GM19372 (cell line): Measurements from ENCODE around the gene CPE.
"Not testable (repeated sequence)": the region's sequence is repeated elsewhere in the genome, so short reads cannot be mapped to it uniquely, and the experiment has no call there.

ENCODE experiments used
- ATAC-seq: cut with Tn5 transposase; IDR thresholded peaks from one replicate; pipeline ENCODE4 v1.9.1; 2021; ENCODE audit warnings: mild to moderate bottlenecking, low read depth, moderate library complexity; ENCODE audit not compliant: unreplicated experiment

Gene CPE

DNA sequence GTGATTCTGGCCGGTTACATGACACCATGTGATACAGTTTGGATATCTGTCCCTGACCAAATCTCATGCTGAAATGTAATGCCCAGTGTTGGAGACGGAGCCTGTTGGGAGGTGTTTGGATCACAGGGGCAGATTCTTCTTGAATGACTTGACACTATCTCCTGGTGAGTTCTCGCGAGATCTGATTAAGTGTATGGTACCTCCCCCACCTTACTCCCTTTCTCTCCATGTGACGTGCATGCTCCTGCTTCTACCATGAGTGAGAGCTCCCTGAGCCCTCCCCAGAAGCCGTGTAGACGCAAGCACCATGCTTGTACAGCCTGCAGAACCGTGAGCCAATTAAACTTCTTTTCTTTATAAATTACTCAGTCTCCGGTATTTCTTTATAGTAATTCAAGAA is 23.6 kb downstream of the CPE start:
- ATAC-seq = no peak

DNA sequence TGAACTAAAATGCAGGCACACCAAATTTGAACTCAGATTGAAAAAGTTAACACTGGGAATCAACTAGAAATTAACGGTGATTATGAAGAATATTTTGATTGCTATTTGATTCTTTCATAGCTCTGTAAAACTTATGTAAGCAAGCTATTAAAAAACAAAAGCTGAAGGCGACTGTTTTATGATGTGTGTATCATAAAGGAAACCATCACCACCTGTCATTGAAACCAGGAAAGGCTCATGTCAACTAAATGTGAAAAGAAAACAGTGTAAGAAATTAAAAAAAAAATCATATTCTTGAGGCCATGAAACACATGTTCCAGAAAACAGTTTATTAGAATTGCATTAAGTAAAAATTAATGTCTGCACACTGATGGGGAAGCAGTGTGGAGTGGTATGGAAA is 24.2 kb downstream of the CPE start:
- ATAC-seq = no peak

DNA sequence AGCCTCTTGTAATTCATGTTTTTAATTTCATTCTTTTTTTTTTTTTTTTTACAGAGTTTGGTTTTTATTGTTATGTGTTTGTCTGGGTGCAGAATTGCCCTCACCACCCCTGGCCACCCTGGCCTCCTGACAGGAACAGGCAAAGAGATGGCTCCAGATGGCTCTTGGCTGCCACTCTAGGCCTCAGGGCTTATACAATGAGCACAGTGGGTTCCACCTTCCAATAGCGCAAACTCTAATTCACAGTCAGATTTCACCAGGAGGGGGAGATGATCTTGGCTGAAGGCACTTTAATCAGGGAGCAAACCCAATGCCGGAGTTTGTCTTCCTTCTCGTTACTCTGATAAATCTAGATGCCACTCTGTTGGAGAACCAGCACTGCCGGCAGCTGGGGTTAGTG is 24.8 kb downstream of the CPE start:
- ATAC-seq = no peak

DNA sequence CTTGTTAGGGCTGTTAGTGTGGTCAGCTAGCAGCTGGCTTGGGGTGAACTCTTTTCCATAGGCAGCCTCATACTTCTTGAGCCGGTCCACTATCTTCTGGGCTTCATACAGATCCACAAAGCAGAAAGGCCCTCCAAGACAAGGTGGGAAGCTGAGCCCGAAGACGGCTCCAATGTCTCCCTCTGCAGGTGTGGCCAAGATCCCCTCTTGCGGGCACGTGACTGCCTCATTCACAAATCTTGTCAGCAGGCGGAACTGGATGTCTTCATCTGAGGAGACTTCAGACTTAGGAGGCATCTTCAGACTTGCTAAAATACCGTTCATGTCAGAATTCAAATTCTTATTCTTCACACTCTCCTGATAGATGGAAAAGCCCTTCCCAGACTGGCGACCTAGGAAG is 25.3 kb downstream of the CPE start:
- no peak for ATAC-seq

DNA sequence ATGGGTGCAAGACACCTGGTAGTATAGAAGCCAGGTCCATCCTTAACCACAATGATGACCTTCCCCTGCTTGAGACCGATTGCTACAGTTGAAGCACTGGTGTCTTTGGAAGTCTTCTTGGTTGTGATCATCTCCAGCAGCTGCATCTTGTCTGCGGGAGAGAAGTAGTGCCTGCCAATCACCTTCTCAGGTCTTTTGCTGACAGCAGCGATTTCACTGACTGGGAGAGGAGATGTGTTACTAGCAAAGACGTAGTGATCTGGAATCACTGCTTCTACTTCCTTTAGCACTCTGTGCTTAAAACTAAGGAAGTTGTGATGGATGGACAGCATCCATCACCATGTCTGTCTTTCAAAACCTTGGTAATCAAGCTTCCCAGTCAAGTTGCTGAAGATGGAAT is 25.9 kb downstream of the CPE start:
- no peak for ATAC-seq

DNA sequence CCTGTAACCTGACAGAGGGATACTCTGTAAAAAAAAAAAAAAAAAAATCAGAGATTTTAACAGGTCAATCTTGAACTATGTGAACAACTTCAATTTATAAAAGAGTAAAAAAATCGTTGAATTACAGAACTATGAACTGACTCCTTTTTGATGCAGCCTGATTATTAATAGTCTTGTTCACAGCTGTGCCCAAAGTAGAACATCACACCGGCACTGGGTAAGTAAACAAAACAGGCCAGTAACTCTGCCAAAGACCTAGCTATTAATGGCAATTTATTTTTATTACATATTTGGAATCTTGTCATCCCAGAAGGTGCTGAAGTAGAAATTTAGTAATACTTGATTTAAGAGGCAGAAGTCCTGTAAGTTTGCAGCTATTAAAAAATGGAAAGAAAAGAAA is 31.4 kb downstream of the CPE start:
- no peak for ATAC-seq

DNA sequence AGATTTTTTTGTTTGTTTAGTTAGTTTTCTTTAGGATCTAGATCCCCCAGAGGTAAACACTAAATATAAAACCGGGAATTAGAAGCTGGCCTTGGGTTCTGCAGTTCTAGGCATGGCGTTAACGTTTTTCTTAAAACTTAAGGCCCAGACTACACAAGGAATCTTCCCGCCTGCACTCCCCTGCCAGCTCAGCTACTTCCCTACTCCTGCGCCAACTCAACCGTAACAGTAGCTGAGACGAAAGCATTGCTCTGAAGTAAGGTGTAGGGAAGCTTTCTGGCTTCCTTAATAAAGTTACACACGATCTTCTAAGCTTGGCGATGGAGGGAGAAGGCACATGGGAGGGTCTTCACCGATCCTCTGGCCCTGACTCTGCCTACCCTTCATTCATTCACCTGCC is 37.1 kb downstream of the CPE start:
- ATAC-seq = no peak

DNA sequence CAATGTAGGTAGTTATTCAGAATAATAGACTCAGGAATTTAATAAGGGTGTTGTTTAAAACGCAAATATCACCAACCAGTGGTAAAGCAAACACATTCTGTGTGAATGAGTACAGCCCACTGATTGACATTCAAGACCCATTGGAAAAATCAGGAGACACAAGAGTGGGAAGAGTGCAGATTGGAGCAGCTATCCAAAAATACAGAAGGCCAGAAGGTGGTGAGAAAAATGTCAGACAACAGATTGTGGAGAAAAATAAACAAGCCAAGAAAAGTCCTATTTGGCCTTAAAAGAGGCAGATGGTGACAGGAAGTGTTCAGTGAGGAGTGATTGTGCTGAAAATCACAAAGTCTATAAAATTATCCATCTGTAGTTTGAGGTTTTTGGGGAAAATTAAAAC is 39.3 kb downstream of the CPE start:
- no peak for ATAC-seq

DNA sequence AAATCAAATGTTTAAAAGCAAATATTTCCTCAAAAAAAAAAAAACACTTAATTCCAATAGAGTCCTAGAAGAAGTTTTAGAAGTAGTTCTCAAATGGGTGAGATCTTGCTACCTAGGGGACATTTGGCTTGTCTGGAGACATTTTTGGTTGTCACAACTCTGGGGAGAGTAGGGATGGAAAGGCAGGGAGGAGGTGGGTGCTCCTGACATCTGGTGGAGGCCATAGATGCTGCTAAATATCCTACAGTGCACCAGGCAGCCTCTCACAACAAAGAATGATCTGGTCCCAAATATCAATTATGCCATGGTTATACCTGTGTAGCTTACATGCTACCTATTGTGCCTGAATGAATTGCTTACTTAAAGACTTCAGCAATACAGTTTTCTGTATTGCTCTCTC is 46.8 kb downstream of the CPE start:
- no peak for ATAC-seq

DNA sequence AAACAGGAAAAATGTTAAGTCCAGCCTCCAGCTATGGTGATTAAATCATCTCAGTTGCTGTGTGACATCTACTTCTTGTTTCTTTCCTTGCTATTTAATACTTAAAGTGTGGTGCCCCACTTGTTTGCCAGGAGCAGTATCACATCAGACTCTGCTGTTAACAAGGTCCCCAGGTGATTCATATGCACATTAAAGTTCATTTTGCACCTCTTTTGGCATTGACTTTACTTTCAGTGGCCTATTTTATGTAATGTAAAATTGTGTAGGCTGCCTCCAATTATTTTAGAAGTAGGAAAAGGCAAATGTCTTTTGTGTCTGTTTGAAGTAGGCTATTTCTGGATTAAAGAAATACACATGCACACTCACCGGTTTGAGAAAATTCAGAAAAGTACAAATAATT is 47.5 kb downstream of the CPE start:
- ATAC-seq = no peak

DNA sequence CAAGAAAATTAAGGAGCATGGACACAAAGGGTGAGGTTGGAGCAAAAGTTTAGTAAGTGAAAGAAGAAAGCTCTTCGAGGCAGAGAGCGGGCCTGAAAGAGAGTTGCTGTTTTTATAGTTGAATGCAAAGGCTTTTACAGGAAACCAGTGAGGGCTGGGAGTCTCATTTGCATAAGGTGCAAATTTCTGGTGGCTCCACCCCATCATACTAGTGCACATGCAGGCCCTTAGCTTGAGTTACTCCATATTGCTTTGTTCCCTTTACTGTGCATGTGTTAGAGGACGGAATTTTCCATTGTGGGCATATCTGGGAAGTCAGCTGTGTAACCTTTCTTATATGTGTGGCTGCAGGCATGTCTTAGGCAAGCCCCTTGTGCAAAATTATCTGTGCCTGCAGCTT is 48.0 kb downstream of the CPE start:
- ATAC-seq = no peak

DNA sequence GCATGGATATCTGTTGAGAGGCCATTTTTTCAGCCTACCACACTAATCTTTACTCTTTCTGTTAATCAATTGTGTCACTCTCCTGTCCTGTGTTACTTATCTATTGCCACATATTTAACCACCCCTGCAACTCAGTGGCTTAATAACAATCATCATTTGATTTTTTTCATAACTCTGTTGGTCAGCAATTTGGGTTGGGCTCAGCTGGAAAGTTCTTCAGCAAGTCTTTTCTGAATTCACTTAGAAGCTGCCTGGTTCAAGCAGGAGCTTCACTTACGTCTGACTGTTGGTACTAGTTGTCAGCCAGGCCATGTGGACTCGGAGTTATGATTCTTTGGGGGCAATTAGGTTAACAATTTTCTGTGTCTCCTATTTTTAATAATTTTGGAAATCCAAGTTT is 50.1 kb downstream of the CPE start:
- ATAC-seq = no peak

DNA sequence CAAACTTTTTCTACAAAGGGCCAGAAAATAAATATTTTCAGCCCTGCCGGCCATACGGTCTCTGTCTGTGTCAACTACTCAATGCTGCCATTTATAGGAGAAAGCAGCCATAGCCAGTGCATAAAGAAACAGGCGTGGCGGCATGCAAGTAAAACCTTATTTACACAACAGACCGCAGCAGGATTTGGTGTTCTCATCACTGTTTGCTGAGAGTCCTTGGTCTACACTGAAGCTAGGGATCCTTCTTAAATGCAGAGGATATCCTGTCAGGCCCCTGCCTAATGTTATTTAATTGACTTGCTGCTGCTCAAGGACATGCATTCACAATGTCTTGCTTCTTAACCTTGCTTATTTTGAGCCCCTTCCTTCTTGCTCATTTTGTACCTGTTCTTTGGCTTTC is 54.7 kb downstream of the CPE start:
- ATAC-seq = no peak

DNA sequence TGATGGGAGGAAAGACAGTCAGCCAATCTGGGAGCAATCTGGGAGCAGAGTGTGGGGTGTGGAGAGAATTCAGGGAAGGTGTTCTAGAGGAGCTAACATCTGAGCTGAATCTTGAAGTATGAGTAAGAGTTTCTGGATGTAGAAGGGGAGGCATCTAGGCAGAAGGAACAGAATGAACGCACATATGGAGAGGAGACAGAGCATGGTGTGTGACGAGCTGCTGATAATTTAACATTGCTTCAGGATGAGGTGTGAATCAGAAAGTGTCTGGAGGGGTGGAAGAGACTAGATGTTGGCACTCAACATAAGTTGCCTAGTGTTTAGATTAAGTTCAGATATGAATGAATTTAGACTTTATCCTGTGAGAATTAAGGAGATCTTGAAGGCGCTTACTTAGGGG is 58.9 kb downstream of the CPE start:
- no peak for ATAC-seq

DNA sequence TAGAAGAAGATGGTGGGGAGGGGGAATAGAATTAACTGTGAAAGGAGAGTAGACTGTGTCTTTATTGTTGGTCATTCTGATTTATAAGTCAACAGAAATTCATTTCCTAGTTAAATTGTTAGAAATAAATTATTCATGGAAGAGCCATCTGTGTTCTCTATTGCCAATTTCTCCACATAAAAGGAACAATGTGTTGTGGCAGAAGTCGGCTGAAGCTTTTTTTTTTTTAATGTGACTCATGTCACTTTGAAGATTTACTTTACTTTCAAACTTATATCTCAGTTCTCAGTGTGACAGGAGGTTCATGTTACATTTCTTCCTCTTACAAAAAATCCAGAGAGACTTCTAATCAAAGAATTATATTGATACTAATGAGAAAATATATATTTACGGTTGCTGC is 60.5 kb downstream of the CPE start:
- no peak for ATAC-seq

DNA sequence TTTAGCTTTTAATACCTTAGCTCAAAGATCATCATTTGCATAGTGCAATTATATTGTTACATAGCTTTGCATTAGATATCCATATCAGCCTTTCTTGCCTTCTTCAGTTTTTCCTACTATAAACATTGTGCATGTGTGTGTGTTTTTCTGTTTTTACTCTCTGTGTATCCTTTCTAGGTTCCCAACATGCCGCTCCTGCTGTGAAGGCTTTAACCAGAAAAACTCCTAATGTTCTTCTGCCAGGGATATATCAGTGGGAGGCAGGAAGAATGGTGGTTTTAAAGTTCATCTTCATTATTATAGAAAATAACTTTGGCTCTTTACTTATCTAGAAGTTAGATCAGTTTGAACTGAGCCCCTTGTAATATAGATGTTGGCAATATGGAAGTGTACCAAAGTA is 61.2 kb downstream of the CPE start:
- no peak for ATAC-seq

DNA sequence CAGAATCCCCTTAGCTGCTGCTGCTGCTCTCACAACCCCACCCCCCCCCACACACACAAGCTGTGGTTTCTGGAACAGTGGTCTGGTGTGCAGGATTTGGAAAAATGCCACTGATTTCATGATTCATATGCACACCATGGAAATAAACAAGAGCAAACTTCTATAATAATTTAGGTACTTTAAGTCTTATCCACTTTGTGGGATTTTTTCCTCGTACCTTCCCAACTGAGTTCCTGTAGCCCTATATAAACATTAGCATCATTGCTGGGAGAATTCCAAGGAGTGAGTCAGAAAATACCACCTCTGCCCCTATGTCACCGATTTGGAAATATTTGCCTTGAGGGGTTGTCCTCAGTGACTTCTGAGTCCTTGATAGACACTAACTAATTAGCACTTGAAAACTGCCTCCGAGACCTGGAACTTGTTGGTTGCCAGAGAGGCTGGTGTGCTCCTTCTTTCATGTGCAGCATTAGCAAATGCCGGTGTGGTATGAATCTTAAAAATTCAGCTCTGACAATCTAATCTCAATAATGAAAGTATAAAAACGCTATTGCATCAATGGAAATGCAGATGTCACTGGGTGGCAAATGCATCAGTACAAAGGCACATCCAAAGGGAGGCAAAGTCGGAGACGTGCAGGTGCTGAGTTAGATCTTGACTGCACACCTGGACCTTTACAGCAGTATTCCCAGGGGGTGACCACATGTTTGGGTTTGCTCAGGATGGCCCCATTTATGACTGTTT is 61.8 kb downstream of the CPE start:
- ATAC-seq = no peak

DNA sequence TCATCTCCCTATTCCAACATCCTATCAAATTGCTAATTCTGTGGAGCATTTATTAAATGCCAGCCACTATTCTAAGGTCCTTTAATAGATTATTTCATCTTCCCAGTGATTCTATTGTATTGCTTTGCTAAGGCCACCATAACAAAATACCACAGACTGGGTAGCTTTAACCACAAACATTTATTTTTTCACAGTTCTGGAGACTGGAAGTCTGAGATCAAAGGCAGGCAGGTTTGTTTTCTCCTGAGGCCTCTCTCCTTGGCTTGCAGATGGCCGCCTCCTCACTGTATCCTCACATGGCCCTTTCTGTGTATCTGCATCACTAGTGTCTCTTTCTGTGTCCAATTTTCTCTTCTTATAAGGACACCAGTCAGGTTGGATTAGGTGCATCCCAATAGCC is 64.5 kb downstream of the CPE start:
- ATAC-seq = no peak

DNA sequence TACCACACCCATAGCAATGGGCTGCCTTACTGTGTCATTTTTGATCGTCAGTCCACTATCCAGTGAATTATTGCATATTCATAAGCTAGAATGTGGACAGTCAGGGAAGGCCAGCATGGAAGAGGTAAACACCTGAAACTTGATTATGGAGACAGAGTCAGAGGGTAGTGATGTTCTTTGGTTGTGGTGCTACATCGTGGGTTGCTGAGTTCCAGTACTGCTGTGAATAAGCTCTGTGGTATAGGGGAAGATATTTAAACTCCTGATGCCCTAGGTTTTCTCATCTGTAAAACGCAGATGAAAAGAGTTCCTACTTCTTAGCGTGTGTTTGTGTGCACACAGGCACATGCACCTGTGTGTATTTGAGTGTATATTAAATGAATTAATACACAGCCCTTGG is 69.9 kb downstream of the CPE start:
- ATAC-seq = no peak

DNA sequence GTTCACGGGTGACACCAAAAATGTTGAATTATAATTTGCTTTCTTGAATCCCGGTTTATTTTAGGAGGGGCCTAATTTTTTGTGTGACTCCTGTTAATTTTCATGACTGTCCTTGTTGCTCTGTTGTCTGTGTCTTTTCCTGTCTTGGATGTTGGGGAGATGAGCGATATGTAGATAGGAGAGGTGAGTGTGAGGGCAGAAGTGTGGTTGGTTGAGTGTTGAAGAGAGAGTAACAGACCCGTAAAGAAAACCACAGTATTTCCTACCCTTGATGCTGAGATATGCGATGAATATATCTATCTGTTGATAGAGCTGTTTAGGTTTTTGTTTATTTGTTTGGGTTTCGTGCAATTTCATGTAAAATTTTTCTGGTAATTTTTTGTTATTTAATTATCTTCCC is 70.5 kb downstream of the CPE start:
- ATAC-seq = no peak

DNA sequence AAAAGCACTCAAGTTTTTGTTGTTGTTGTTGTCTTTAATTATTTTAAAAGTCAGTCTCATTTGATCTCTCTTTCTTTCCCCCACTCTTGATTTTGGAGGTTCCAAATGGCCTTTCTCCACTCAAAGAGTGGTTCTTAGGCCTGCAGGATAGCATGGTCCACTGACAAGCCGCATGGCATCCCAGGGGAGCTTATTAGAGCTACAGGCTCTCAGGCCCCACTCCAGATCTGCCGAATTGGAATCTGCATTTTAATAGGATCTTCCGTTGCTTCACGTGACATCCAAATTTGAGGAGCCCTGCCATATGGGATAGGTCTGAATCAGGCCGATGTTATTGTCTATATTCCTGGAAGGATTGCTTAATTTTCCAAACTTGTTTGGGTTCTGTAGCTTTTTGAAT is 72.1 kb downstream of the CPE start:
- ATAC-seq = no peak

DNA sequence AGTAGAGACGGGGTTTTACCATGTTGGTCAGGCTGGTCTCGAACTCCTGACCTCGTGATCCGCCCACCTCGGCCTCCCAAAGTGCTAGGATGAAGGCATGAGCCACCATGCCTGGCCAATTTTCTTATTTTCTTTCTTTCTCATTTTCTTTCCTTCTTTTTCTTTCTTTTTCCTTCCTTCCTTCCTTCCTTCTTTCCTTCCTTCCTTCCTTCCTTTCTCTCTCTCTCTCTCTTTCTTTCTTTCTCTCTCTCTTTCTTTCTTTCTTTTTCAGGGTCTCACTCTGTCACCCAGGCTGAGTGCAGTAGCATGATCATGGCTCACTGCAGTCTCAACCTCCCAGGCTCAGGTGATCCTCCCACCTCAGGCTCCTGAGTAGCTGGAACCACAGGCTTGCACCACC is 74.3 kb downstream of the CPE start:
- not testable (repeated sequence) for ATAC-seq

DNA sequence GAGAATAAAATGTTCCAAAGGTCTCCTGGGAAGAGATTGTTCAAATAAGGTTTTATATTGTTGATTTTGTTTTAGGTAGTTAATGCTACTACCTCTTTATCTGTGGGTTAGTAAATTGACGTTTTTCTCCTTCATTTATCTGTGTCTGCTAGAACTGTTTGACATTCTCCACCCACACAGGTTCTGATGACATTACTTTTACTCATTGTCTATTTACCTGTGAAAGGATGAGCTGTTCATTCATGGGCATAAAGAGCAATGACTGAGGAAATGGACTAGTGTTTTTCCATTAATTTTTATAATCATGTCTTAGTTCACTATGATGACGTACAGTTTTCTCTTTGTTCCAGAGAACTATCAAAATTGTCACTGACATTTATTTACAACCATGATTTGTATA is 75.6 kb downstream of the CPE start:
- ATAC-seq = no peak
